ENCODE results near the gene PPP2R3B. TPM values are rescaled to one million over a fixed set of nuclear protein-coding genes. Genes with fewer than 3 reads are reported as not detected.

Gene PPP2R3B
- total and polyA plus RNA-seq, 2 donors (not counting 1 experiment from before 2014, with no cell fraction given), result 43.3 to 47.6 TPM

- TF ChIP-seq EZH2 (IDR thresholded peaks at IDR 0.05; ENCODE audit: borderline replicate concordance, insufficient read depth, low read depth, low read length, poor library complexity, severe bottlenecking), result no peak
- H3K9me3 Mint-ChIP-seq (ENCODE audit: insufficient read depth), result no peaks in the 10 kb centered on the region
Observed at GRCh38 chrX:390459-390858, 3.8 kb upstream of the PPP2R3B start.

DNA sequence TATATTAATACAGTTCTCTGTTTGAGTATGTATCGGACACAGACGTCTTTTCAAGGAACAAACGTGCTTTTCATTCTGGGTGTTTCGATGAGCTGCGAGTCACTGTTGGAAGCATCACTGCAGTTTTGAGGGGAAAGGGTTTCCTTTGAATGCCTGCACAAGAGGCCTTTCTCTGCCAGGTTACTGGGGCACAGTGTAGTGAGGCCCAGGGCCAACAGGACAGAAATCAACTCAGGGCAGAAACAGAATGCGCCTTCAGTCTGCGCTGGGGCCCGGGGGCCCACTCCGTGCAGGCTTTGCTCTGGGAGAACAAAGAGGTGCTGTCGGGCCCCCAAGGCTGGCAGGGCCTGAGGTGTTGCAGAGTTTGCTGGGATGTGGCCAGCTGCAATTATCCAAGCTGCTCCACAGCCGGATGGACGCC is 2.3 kb upstream of the PPP2R3B start:
- H3K4me1 Mint-ChIP-seq, result peaks cover 7% of the 10 kb centered on the region
- peaks cover 15% of the 10 kb centered on the region for H3K79me2 ChIP-seq (ENCODE audit: control insufficient read depth, insufficient read depth, low read length)
- intact Hi-C loops (cut with micrococcal nuclease), result no loop called here
- no peak overlapping the region for H3K4me3 ChIP-seq (ENCODE audit: control extremely low read depth in 1 of 5, extremely low read depth in 1 of 5, insufficient read depth in 1 of 5, low read depth in 2 of 5, low read length in 4 of 5)
- no peak overlapping the region for H2AFZ ChIP-seq (ENCODE audit: insufficient read depth, low read depth, low read length, poor library complexity, severe bottlenecking)
- TF ChIP-seq, protein P1, sequence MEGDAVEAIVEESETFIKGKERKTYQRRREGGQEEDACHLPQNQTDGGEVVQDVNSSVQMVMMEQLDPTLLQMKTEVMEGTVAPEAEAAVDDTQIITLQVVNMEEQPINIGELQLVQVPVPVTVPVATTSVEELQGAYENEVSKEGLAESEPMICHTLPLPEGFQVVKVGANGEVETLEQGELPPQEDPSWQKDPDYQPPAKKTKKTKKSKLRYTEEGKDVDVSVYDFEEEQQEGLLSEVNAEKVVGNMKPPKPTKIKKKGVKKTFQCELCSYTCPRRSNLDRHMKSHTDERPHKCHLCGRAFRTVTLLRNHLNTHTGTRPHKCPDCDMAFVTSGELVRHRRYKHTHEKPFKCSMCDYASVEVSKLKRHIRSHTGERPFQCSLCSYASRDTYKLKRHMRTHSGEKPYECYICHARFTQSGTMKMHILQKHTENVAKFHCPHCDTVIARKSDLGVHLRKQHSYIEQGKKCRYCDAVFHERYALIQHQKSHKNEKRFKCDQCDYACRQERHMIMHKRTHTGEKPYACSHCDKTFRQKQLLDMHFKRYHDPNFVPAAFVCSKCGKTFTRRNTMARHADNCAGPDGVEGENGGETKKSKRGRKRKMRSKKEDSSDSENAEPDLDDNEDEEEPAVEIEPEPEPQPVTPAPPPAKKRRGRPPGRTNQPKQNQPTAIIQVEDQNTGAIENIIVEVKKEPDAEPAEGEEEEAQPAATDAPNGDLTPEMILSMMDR (IDR thresholded peaks at IDR 0.05), result no peak
- TF ChIP-seq EZH2 (IDR thresholded peaks at IDR 0.05; ENCODE audit: borderline replicate concordance, insufficient read depth, low read depth, low read length, poor library complexity, severe bottlenecking), result no peak
- peak overlapping the region; percentile 50 for H3K4me3 Mint-ChIP-seq
- ChIA-PET POLR2A (no interaction called here), CTCF (no interaction called here)
- no peak overlapping the region for H3K27ac ChIP-seq (ENCODE audit: low read length in 2 of 2)
- H4K20me1 ChIP-seq (ENCODE audit: control insufficient read depth, insufficient read depth, low read length, poor library complexity, severe bottlenecking), result no peaks in the 10 kb centered on the region
- no peak overlapping the region for H3K9ac ChIP-seq (ENCODE audit: low read length)
- no peaks in the 10 kb centered on the region for H3K9me3 Mint-ChIP-seq (ENCODE audit: insufficient read depth)
- H3K9me3 ChIP-seq (ENCODE audit: control extremely low read depth in 1 of 3, control insufficient read depth in 2 of 3, insufficient read depth in 1 of 3, low read length in 2 of 3), result no peaks in the 10 kb centered on the region
- H3K27me3 Mint-ChIP-seq, result no peaks in the 10 kb centered on the region
- DNase-seq (no peak), ATAC-seq (ENCODE audit: low read depth) (no peak)
- over 99% methylated on average over 12 of the region's 12 CpGs for WGBS (ENCODE audit: insufficient coverage)
- H3K36me3 ChIP-seq (replicated peaks in 1 of 2; ENCODE audit: control extremely low read depth in 1 of 2, control insufficient read depth in 1 of 2, extremely low read depth in 1 of 2, insufficient read depth in 2 of 2, low read length in 1 of 2), result no peaks in the 10 kb centered on the region
- no peak overlapping the region for H3K4me2 ChIP-seq (replicated peaks; ENCODE audit: low read depth, low read length, poor library complexity, severe bottlenecking)
- peaks cover 4 to 14% of the 10 kb centered on the region in 2 donors for H3K4me1 ChIP-seq (ENCODE audit: control insufficient read depth in 2 of 2, insufficient read depth in 2 of 2, low read length in 2 of 2)
- no peaks in the 10 kb centered on the region for H3K27me3 ChIP-seq (replicated peaks in 1 of 4; ENCODE audit: control extremely low read depth in 1 of 4, control insufficient read depth in 3 of 4, insufficient read depth in 4 of 4, low read length in 3 of 4)
- no peak overlapping the region for H3K27ac Mint-ChIP-seq

More at GRCh38 chrX:390459-390858, 3.8 kb upstream of the PPP2R3B start:
- CTCF ChIA-PET, result no interaction called here
- H4K20me1 ChIP-seq (ENCODE audit: control insufficient read depth, insufficient read depth, low read length, poor library complexity, severe bottlenecking), result no peaks in the 10 kb centered on the region
- no peak overlapping the region for H3K9ac ChIP-seq (ENCODE audit: low read length)
- intact Hi-C loops (cut with micrococcal nuclease), result no loop called here
- peaks cover 3% of the 10 kb centered on the region for H3K79me2 ChIP-seq (ENCODE audit: control insufficient read depth, insufficient read depth, low read length)
- peaks cover 0 to 6% (median 0%) of the 10 kb centered on the region in 3 donors for H3K9me3 ChIP-seq (ENCODE audit: control extremely low read depth in 1 of 3, control insufficient read depth in 2 of 3, insufficient read depth in 1 of 3, low read length in 2 of 3)
- H3K27ac ChIP-seq (ENCODE audit: low read length in 2 of 2), result no peak overlapping the region
- no peak for ATAC-seq (ENCODE audit: low read depth)
- no peak overlapping the region for H3K4me3 Mint-ChIP-seq
- H2AFZ ChIP-seq (ENCODE audit: insufficient read depth, low read depth, low read length, poor library complexity, severe bottlenecking), result no peak overlapping the region
- H3K27ac Mint-ChIP-seq, result no peak overlapping the region
- peaks cover 7% of the 10 kb centered on the region for H3K4me1 Mint-ChIP-seq
- DNase-seq, result no peak
- H3K4me2 ChIP-seq (replicated peaks; ENCODE audit: low read depth, low read length, poor library complexity, severe bottlenecking), result no peak overlapping the region
- H3K36me3 ChIP-seq (replicated peaks in 1 of 2; ENCODE audit: control extremely low read depth in 1 of 2, control insufficient read depth in 1 of 2, extremely low read depth in 1 of 2, insufficient read depth in 2 of 2, low read length in 1 of 2), result no peaks in the 10 kb centered on the region
- WGBS (ENCODE audit: insufficient coverage), result 96% methylated on average over 7 of the region's 13 CpGs
- no peaks in the 10 kb centered on the region for H3K27me3 Mint-ChIP-seq
- peaks cover 4 to 14% of the 10 kb centered on the region in 2 donors for H3K4me1 ChIP-seq (ENCODE audit: control insufficient read depth in 2 of 2, insufficient read depth in 2 of 2, low read length in 2 of 2)
- POLR2A ChIA-PET, result no interaction called here
- H3K4me3 ChIP-seq (ENCODE audit: control extremely low read depth in 1 of 5, extremely low read depth in 1 of 5, insufficient read depth in 1 of 5, low read depth in 2 of 5, low read length in 4 of 5), result no peak overlapping the region
- H3K27me3 ChIP-seq (replicated peaks in 1 of 4; ENCODE audit: control extremely low read depth in 1 of 4, control insufficient read depth in 3 of 4, insufficient read depth in 4 of 4, low read length in 3 of 4), result no peaks in the 10 kb centered on the region
